IPS-20b (cell line): ENCODE results near the gene RFX1.

ENCODE experiments used
- H3K27ac ChIP-seq: one replicate; pipeline ENCODE4 v1.5.1; 2013; ENCODE audit warnings: low read length
- H3K27me3 ChIP-seq: 2 replicates; pipeline ENCODE4 v1.6.1; 2013; ENCODE audit warnings: mild to moderate bottlenecking, low read length, inconsistent platforms; ENCODE audit not compliant: insufficient read depth
- H3K36me3 ChIP-seq: 2 replicates; pipeline ENCODE4 v1.6.1; 2013; ENCODE audit warnings: low read depth, mild to moderate bottlenecking, inconsistent platforms, low read length, moderate library complexity; ENCODE audit not compliant: insufficient read depth
- H3K4me1 ChIP-seq: 2 replicates; pipeline ENCODE4 v1.6.1; 2013; ENCODE audit warnings: mild to moderate bottlenecking, control low read depth, inconsistent platforms, low read length, moderate library complexity; ENCODE audit not compliant: insufficient read depth
- H3K4me3 ChIP-seq: 2 replicates; pipeline ENCODE4 v1.5.1; 2013; ENCODE audit warnings: mild to moderate bottlenecking, low read length, inconsistent platforms
- H3K9ac ChIP-seq: 2 replicates; pipeline ENCODE4 v1.6.1; 2013; ENCODE audit warnings: low read depth, mild to moderate bottlenecking, inconsistent platforms, low read length, moderate library complexity
- H3K9me3 ChIP-seq: 2 replicates; pipeline ENCODE4 v1.6.1; 2013; ENCODE audit warnings: mild to moderate bottlenecking, low read depth, low read length, inconsistent platforms; ENCODE audit not compliant: insufficient read depth

The RFX1 gene

DNA sequence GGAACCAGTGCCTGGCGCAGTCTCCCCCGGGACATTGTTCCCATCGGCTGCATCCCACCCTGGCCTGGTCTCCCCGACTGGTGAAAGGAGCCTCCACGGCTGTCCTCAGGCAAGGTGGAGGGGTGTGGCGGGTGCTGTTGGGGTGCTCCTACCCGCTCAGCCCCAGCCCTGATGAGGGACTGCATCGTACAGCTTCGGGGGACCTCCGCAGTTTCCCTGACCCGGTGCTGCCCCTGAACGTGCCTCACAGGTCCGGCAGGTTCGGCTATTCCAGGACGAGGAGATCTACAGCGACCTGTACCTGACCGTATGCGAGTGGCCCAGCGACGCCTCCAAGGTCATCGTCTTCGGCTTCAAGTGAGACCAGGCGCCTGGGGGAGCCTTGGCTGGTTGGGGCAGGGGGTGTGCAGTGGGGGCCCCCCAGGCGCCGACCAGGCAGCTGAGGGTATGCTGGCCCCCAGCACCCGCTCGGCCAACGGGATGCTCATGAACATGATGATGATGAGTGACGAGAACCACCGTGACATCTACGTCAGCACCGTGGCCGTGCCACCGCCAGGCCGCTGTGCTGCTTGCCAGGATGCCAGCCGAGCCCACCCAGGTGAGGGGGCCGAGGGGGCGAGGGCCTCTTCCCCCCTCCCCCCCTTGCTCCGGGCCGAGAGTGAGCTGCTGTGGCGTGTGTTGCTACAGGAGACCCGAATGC lies 50.3 kb downstream of the RFX1 start:
- no peaks in the 10 kb centered on the region for H3K27me3 ChIP-seq
- H3K36me3 ChIP-seq, result peaks cover 70% of the 10 kb centered on the region
- H3K4me1 ChIP-seq, result 0 out of 2 replicates have a peak, but pooled peaks cover 3% of the 10 kb centered on the region
- no peak overlapping the region for H3K9ac ChIP-seq
- H3K9me3 ChIP-seq, result no peaks in the 10 kb centered on the region
- H3K4me3 ChIP-seq, result no peak overlapping the region
- H3K27ac ChIP-seq, result no peak overlapping the region

DNA sequence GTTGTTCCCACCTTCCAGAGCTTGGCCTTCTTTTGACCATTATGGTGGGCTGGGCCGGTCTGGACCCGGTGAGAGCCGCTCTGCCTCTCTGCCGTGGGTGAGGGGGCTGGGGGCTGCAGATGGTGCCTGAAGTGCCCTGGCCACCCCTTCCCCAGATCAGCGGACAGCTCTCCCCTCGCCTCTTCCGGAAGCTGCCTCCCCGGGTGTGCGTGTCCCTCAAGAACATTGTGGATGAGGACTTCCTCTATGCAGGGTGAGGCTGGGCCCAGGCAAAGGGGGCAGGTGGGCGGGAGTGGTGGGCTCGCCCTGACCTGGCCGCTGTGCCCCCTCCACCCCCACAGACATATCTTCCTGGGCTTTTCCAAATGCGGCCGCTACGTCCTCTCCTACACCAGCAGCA lies 51.9 kb downstream of the RFX1 start:
- Histone ChIP-seq H3K27ac (no peak overlapping the region), H3K9ac (no peak overlapping the region), H3K27me3 (no peaks in the 10 kb centered on the region), H3K4me1 (0 out of 2 replicates have a peak, but pooled peaks cover 3% of the 10 kb centered on the region), H3K36me3 (peaks cover 54% of the 10 kb centered on the region), H3K9me3 (no peaks in the 10 kb centered on the region), H3K4me3 (no peak overlapping the region; the same call in 1 of the 2 replicates)

DNA sequence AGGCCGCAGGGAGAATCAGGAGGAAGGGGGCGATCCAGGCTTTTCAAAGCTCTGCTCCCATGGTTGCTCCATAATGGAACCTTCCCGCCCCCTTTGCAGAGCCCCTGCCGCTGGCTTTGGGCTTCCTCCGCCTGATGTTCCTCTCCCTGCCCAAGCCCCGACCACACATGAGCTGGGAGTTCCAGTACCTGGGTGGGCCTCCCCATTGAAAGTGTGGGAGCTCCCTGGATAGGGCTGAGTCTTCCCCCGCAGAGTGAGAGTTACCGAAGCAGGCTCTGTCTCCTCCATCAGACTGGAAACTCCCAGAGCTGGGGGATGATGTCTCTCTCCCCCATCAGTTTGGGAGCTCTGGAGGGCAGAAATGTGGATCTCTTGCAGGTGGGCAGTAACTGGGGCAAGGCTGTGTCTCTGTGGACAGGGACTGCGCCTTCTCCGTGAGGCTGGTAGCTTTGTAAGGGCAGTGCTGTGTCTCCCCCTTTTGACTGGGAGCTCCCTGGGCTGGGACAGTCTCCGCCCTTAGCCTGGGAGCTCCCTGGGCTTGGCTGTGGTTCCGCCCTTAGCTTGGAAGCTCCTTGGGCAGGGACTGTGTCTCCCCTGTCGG lies 53.1 kb downstream of the RFX1 start:
- Histone ChIP-seq H3K4me3 (peak overlapping the region; percentile 99), H3K9ac (peak overlapping the region; percentile 85; the same call in 1 of the 2 replicates), H3K36me3 (peaks cover 42% of the 10 kb centered on the region), H3K27ac (peak overlapping the region; percentile 61), H3K4me1 (0 out of 2 replicates have a peak, but pooled peaks cover 3% of the 10 kb centered on the region), H3K9me3 (no peaks in the 10 kb centered on the region), H3K27me3 (no peaks in the 10 kb centered on the region)

DNA sequence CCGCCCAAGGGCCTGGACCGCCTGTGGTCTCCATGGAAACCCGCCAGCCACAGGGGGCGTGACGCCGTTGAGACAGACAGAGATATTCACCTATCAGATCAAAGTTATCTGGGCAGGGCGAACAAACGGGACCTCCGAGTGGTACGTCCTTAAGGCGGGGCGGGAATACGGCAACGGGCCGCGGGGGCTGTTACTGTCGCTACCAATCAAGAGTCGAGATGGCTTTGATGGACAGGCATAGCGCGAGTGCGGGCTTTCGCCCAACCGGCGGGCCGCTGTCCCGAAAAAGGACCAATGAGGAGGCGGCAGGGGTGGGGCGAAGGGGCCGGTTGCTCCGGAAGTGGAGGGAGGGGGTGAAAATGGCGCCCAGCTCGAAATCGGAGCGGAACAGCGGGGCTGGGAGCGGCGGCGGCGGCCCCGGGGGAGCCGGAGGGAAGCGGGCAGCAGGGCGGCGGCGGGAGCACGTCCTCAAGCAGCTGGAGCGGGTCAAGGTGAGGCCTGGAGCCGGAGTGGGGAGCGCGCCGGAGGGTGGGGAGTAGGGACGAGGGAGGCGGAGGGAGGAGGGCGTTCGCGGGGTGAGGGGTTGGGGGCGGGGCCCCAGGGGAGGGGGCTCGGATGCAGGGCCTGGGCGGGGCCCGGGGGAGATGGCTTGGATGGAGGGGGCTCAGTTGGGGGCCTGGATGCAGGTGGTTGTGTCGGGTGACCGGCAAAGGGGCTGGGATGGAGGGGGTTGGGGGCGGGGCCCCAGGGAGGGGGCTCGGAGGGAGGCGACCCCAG lies 53.8 kb downstream of the RFX1 start, which contains the start of gene DCAF15:
Gene DCAF15 (plus strand): TSS at position 356 of the 777 bp plus-strand sequence. CDS start 4 bp downstream, at position 360.
- Histone ChIP-seq H3K27ac (peak within 1 kb of the TSS; percentile 74), H3K4me3 (peak within 1 kb of the TSS; percentile 99), H3K27me3 (no peaks in the 10 kb centered on the region), H3K9me3 (no peaks in the 10 kb centered on the region), H3K36me3 (peaks cover 36% of the 10 kb centered on the region), H3K4me1 (0 out of 2 replicates have a peak, but pooled peaks cover 3% of the 10 kb centered on the region), H3K9ac (peak within 1 kb of the TSS; percentile 85)

DNA sequence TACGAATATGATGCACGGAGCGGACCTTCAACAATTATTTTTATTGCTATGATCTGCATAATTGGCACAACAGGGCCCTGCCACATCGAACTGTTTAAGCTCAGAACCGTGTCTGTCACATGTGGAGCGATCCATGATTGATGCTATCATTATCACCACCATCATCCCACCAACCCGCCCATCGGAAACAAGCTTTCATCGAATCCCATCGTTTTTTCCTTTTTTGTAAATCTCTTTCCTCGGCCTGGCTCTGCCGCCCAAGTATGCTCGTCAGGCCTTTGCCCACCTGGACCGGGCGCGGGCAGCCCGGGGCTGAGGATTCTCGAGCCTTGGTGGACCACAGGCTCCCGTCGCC lies 54.3 kb downstream of the RFX1 start:
- Histone ChIP-seq H3K9ac (no peak overlapping the region), H3K4me3 (peak overlapping the region; percentile 66), H3K4me1 (0 out of 2 replicates have a peak, but pooled peaks cover 3% of the 10 kb centered on the region), H3K27me3 (no peaks in the 10 kb centered on the region), H3K9me3 (no peaks in the 10 kb centered on the region), H3K27ac (no peak overlapping the region), H3K36me3 (peaks cover 30% of the 10 kb centered on the region)

DNA sequence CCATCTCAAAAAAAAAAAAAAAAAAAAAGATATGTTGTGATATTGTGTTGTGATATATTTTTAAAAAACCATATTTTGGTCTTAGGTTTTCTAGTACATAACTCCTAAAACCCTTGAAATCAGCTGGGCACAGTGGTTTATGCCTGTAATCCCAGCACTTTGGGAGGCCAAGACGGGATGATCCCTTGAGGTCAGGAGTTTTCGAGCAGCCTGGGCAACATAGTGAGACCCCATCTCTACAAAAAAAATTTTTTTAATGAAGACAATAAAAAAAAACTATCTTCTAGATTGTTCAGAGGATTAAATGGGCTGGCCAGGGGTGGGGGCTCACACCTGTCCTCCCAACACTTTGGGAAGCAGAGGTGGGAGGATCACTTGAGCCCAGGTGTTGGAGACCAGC lies 55.1 kb downstream of the RFX1 start:
- Histone ChIP-seq H3K4me3 (no peak overlapping the region), H3K9ac (no peak overlapping the region), H3K27me3 (no peaks in the 10 kb centered on the region), H3K27ac (no peak overlapping the region), H3K9me3 (no peaks in the 10 kb centered on the region), H3K4me1 (0 out of 2 replicates have a peak, but pooled peaks cover 3% of the 10 kb centered on the region), H3K36me3 (peaks cover 23% of the 10 kb centered on the region)

DNA sequence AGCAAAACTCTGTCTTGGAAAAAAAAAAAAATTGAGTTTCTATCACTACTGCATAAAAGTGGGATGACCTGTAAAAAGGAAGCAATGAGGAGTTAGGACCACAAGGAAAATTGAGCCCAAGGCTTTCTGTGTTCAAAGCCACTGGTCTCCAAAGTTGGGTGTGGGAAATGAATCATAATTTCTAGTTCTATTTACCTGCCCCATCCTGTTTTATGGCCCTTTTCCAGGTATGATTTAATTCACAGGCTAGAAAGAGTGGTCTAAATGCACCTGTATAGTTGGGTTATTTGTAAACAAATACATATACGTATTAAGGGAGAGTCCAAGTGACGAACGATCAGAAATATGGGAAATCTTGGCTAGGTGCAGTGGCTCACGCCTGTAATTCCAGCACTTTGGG lies 59.7 kb downstream of the RFX1 start:
- H3K36me3 ChIP-seq, result no peaks in the 10 kb centered on the region
- no peaks in the 10 kb centered on the region for H3K27me3 ChIP-seq
- no peak overlapping the region for H3K9ac ChIP-seq
- no peak overlapping the region for H3K27ac ChIP-seq
- H3K9me3 ChIP-seq, result no peaks in the 10 kb centered on the region
- H3K4me3 ChIP-seq, result no peak overlapping the region
- H3K4me1 ChIP-seq, result no peaks in the 10 kb centered on the region

DNA sequence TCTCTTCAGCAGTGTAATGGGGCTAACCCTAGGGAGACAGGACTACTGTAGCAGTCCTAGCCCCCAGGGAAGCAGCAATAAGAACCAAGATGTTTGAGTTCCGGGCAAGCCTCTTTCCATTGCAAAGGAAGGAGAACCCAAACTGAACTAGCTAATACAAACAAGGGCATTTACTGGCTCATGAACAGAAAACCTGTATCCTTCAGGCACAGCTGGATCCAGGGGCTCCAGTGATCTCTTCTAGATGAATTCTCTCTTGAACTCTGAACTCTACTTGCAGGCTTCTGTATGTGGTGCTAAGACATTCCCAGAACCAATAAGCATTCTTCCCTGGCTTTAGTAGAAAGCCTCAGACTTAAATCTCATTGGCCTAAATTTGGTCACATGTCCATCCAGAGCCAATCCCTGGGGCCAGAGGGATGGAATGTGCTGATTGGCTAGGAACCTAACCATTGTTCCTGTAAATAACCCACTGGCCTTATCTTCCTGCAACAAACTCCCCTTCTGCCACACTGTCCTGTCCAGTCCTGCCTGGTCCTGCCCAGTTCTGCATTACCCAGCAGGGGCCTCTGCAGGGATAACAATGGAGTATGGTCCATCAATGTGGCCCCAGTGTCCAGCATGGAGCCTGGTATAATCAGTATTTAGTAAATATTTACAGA lies 64.0 kb downstream of the RFX1 start:
- peaks cover 5% of the 10 kb centered on the region; the same call in 1 of the 2 replicates for H3K27me3 ChIP-seq
- no peak overlapping the region for H3K4me3 ChIP-seq
- H3K36me3 ChIP-seq, result no peaks in the 10 kb centered on the region

DNA sequence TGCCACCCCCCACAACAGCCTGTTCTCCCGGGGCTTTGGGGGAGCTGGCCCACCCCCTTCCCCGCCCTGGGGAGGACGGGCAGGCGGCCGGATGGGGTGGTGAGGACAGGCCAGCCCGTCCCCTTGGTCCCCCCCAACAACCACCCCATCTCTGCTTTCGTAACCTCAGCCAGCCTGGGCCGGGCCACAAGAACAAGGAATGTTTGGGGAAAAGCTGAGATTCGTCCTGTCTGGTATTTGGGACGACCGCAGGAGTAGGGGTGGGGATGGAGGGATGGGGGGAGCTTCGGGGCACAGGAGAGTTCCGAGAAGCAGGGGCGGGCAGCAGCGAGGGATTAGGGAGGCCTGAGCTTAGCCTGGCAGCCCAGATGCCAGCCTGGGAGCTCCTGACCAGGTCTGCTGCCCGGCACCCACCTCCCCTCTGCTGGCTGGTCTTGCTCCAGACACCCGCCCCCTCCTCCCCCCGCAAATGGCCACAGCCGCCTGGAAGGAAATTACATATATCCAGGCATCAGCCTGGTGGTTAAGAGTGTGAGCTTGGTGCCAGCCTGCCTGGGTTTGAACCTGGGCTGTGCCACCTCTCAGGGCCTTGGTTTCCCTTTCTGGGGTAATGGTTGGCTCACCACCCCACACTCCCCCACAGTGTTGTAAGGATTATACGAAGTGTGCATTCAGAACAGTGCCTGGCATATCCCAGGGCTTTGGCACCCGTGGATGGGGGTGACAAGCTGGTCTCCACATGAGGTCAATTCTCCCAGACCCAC lies 67.6 kb downstream of the RFX1 start, which contains the start of gene PODNL1:
Gene PODNL1 (minus strand): TSS at position 117 of the 764 bp plus-strand sequence. CDS start 236 bp downstream, outside the sequence.
- H3K27ac ChIP-seq, result no peak within 1 kb of the TSS
- peaks cover 5% of the 10 kb centered on the region; the same call in 1 of the 2 replicates for H3K27me3 ChIP-seq
- no peak within 1 kb of the TSS for H3K9ac ChIP-seq
- no peaks in the 10 kb centered on the region for H3K36me3 ChIP-seq
- H3K4me3 ChIP-seq, result peak within 1 kb of the TSS; percentile 47; the same call in 1 of the 2 replicates
- H3K4me1 ChIP-seq, result peaks cover 3% of the 10 kb centered on the region; the same call in 1 of the 2 replicates
- no peaks in the 10 kb centered on the region for H3K9me3 ChIP-seq

More for the DNA sequence above, 64.0 kb downstream of the RFX1 start:
- no peaks in the 10 kb centered on the region for H3K4me1 ChIP-seq
- H3K9ac ChIP-seq, result no peak overlapping the region
- no peak overlapping the region for H3K27ac ChIP-seq
- no peaks in the 10 kb centered on the region for H3K9me3 ChIP-seq

DNA sequence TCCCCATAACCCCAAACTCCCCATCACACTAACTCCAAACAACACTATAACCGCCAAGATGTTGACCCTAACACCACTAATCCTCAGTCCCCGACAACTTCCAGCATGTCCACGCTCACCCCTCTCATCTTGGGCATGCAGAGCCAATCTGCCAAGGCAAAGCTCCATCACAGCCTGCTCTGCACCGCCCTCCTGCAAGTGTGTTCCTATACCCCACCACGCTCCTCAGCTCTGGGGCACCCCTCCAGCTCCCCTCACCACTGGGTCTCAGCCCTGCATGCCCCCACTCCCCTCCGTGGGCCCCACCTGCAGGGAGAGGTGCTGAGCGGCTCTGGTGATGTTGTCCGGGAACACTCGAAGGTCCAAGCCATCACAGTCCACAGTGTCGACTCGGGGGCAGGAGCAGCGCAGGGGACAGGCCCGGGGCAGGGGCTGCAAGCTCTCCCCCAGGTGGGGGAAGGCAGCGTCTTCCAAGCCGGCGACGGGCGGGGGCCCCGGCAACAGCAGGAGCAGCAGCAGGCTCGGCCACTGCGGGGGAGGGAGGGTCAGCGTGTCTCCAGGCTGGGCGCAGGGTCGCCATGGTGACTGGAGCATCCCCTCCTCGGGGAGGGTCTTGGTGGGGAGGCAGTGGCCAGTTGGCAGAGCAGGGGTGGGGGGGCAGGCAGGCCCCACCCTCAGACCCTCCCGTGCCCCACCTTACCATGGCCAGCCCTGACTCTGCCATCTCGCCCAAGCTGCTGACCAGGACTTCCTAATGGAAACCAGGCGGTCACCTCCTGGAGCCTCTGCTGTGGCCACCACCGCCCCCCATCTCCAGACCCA lies 68.4 kb downstream of the RFX1 start:
- peaks cover 3% of the 10 kb centered on the region; the same call in 1 of the 2 replicates for H3K4me1 ChIP-seq
- H3K4me3 ChIP-seq, result peak overlapping the region; percentile 47; the same call in 1 of the 2 replicates
- H3K9me3 ChIP-seq, result no peaks in the 10 kb centered on the region
- no peak overlapping the region for H3K27ac ChIP-seq
- H3K27me3 ChIP-seq, result peaks cover 5% of the 10 kb centered on the region; the same call in 1 of the 2 replicates
- H3K36me3 ChIP-seq, result no peaks in the 10 kb centered on the region
- H3K9ac ChIP-seq, result no peak overlapping the region
